K562 (cell line): ENCODE data around the gene KRTAP4-6. TPM values are rescaled to one million over a fixed set of nuclear protein-coding genes. Genes with fewer than 3 reads are reported as not detected.

Source experiments
- ATAC-seq: fragments of 200-7000 bp; cut with Tn5 transposase; 3 replicates; pipeline ENCODE4 v1.9.1; 2020; ENCODE audit warnings: moderate library complexity
- BruUV-seq: library from RNA; stranded (reverse); fragments of 400-500 nt; replicated peaks from 2 replicates; lab custom pipeline; 2021; lab: Mats Ljungman, UMichigan
- CTCF ChIA-PET: fragments of 300-600 bp; formaldehyde crosslinking; extraction: SDS; loops from one replicate; lab custom pipeline; 2021; ENCODE audit warnings: low intra/inter-chr PET ratio; lab: Yijun Ruan, JAX
- POLR2A ChIA-PET: fragments of 300-600, 350-650 bp; sonication (Branson Sonifier 250); formaldehyde crosslinking; extraction: SDS; loops from one replicate; lab custom pipeline; 2021; ENCODE audit warnings: antibody characterized with exemption, inconsistent platforms; lab: Yijun Ruan, JAX
- DNase-seq, 4 experiments: peaks; one replicate each; pipeline versions ENCODE4 v3.0.0 to v3.0.0-alpha.2; 2011 to 2018; ENCODE audit warnings: low spot score in 3 of 4, mixed read lengths in 3 of 4; ENCODE audit errors: extremely low read depth in 1 of 4
- FAIRE-seq: peaks from 2 replicates; lab custom pipeline; 2011; peaks lifted over from hg19 to GRCh38; lab: Jason Lieb, UNC
- H2AFZ ChIP-seq: 2 replicates; pipeline ENCODE4 v1.6.0; 2011; ENCODE audit warnings: low read depth, low read length, control low read depth, inconsistent platforms
- H3K27ac ChIP-seq: fragments of 200-600 bp; 3 replicates; pipeline ENCODE4 v1.8.0; 2011; ENCODE audit warnings: low read depth, mild to moderate bottlenecking, control low read depth, inconsistent platforms, low read length, moderate library complexity, mixed read lengths; ENCODE audit errors: extremely low read depth
- H3K27me3 ChIP-seq, 2 experiments: fragments of 300-600 bp in 1 of 2; 2 replicates in 1 of 2; 3 replicates in 1 of 2; pipeline versions ENCODE4 v1.6.0 to v1.8.0; 2011; ENCODE audit warnings: inconsistent platforms in 2 of 2, low read length in 2 of 2, mild to moderate bottlenecking in 1 of 2, mixed read lengths in 1 of 2, moderate library complexity in 1 of 2; ENCODE audit not compliant: control insufficient read depth in 2 of 2, insufficient read depth in 2 of 2
- H3K36me3 ChIP-seq: fragments of 300-600 bp; 3 replicates; pipeline ENCODE4 v1.8.0; 2011; ENCODE audit warnings: mild to moderate bottlenecking, low read length, inconsistent platforms; ENCODE audit not compliant: control insufficient read depth, insufficient read depth
- H3K4me1 ChIP-seq, 2 experiments: fragments of 200-600 bp in 1 of 2; replicated peaks in 1 of 2; 2 replicates in 1 of 2; 3 replicates in 1 of 2; pipeline versions ENCODE4 v1.5.1 to v1.8.0; 2011; ENCODE audit warnings: inconsistent platforms in 2 of 2, low read length in 2 of 2, mild to moderate bottlenecking in 1 of 2, mixed read lengths in 1 of 2, moderate library complexity in 1 of 2; ENCODE audit not compliant: control insufficient read depth in 2 of 2, insufficient read depth in 2 of 2
- H3K4me2 ChIP-seq: 2 replicates; pipeline ENCODE4 v1.6.1; 2011; ENCODE audit warnings: low read length, control low read depth, inconsistent platforms, mixed read lengths; ENCODE audit not compliant: insufficient read depth
- H3K4me3 ChIP-seq: fragments of 200-600 bp; sonication (generic), shearing (Covaris generic); 2 replicates; pipeline ENCODE4 v1.5.1; 2016; ENCODE audit warnings: control low read depth, inconsistent platforms
- H3K79me2 ChIP-seq: fragments of 200-600 bp; 3 replicates; pipeline ENCODE4 v1.8.0; 2011; ENCODE audit warnings: low read length, inconsistent platforms; ENCODE audit not compliant: control insufficient read depth, insufficient read depth
- H3K9ac ChIP-seq, 2 experiments: 2 replicates each; pipeline versions ENCODE4 v1.6.0 to v1.6.1; 2011; ENCODE audit warnings: low read depth in 2 of 2, low read length in 2 of 2, control low read depth in 1 of 2, inconsistent platforms in 1 of 2, mild to moderate bottlenecking in 1 of 2, mixed read lengths in 1 of 2; ENCODE audit not compliant: insufficient read depth in 1 of 2
- H3K9me1 ChIP-seq: one replicate; pipeline ENCODE4 v1.6.0; 2011; ENCODE audit warnings: inconsistent platforms, mild to moderate bottlenecking, low read length, moderate library complexity; ENCODE audit not compliant: control insufficient read depth, insufficient read depth
- H3K9me3 ChIP-seq: replicated peaks from 2 replicates; pipeline ENCODE4 v1.5.1; 2011; ENCODE audit warnings: low read depth, low read length, inconsistent platforms; ENCODE audit not compliant: control insufficient read depth, insufficient read depth
- H4K20me1 ChIP-seq: replicated peaks from 2 replicates; pipeline ENCODE4 v1.6.1; 2011; ENCODE audit warnings: low read length, inconsistent platforms, mixed read lengths; ENCODE audit not compliant: control insufficient read depth, insufficient read depth
- CCNT2 ChIP-seq: IDR thresholded peaks from 2 replicates; pipeline ENCODE4 v1.6.1; 2011; ENCODE audit warnings: borderline replicate concordance, low read depth, mild to moderate bottlenecking, moderate library complexity, mixed read lengths, low read length; ENCODE audit not compliant: insufficient read length; ENCODE audit errors: extremely low read depth
- MBD2 ChIP-seq: sonication (generic); IDR thresholded peaks from 2 replicates; pipeline ENCODE4 v1.6.1; 2016; ENCODE audit warnings: low read depth, borderline replicate concordance
- MCM5 ChIP-seq: fragments of 450-650 bp; IDR thresholded peaks from 2 replicates; pipeline ENCODE4 v1.6.1; 2016; ENCODE audit warnings: low read depth
- NFE2 ChIP-seq: IDR thresholded peaks from 2 replicates; pipeline ENCODE4 v1.6.1; 2014; ENCODE audit warnings: antibody characterized with exemption, low read depth
- RBM15 ChIP-seq: fragments of 200-400 bp; formaldehyde crosslinking; IDR thresholded peaks from 2 replicates; pipeline ENCODE4 v1.6.1; 2018; ENCODE audit warnings: mild to moderate bottlenecking, low read length, moderate library complexity; ENCODE audit not compliant: insufficient read depth
- SMARCA4 ChIP-seq: fragments of 450-650 bp; IDR thresholded peaks from 2 replicates; pipeline ENCODE4 v1.6.1; 2016
- TBL1XR1 ChIP-seq, 2 experiments: IDR thresholded peaks; 2 replicates each; pipeline ENCODE4 v1.6.1; 2012; ENCODE audit warnings: improper control_type of control experiment in 2 of 2, low read length in 2 of 2, mild to moderate bottlenecking in 1 of 2
- XRCC3 ChIP-seq: fragments of 450-650 bp; IDR thresholded peaks from 2 replicates; pipeline ENCODE4 v1.6.1; 2017; ENCODE audit warnings: mild to moderate bottlenecking, moderate library complexity
- ZBTB1 ChIP-seq: sonication (generic); formaldehyde crosslinking; IDR thresholded peaks from 2 replicates; pipeline ENCODE4 v1.8.1; 2023; ENCODE audit warnings: missing genetic modification reagents, low read depth, mild to moderate bottlenecking, borderline replicate concordance
- ZMIZ1 ChIP-seq, 2 experiments: fragments of 150-350 bp in 1 of 2; IDR thresholded peaks; 2 replicates each; pipeline ENCODE4 v1.6.1; 2012 to 2016; ENCODE audit warnings: low read depth in 2 of 2, low read length in 2 of 2, mild to moderate bottlenecking in 1 of 2, moderate library complexity in 1 of 2
- WGBS: fragments of 100-300 bp; shearing (Covaris generic); methylation state at CpG from one replicate; pipeline ENCODE4 v1.1.6; 2016; ENCODE audit warnings: low coverage, mixed read lengths; ENCODE audit not compliant: insufficient coverage; ENCODE audit errors: missing lambda C conversion rate; 5-methylcytosine and 5-hydroxymethylcytosine counted together
- in situ Hi-C: fragments of 300-500 bp; cut with MboI; formaldehyde crosslinking; loops from 4 replicates; pipeline ENCODE4 v1.15.0; 2018; ENCODE audit warnings: inconsistent platforms, mixed read lengths
- intact Hi-C: fragments of 100-400 bp; cut with micrococcal nuclease; formaldehyde crosslinking; loops from 2 replicates; pipeline ENCODE4 v1.14.2; 2022
- polyA plus RNA-seq, 8 experiments: library from polyadenylated mRNA; depleted of rRNA in 4 of 8; stranded (reverse) in 5 of 8; unstranded in 3 of 8; fragments of >200 nt; fragmentation: Nextera tagmentation in 2 of 8; fragmentation: Illumina TruSeq in 1 of 8; extraction: Ambion mirVana in 2 of 8; extraction: Trizol in 1 of 8; gene quantifications; 2 replicates each; pipeline versions ENCODE4 v1.2.1 to v1.2.3, GENCODE V29; 2011 to 2014; ENCODE audit warnings: inconsistent platforms in 1 of 8, missing spikeins in 1 of 8
- total RNA-seq, 7 experiments: library from RNA; depleted of rRNA in 6 of 7; stranded (reverse); fragments of >200 nt in 6 of 7; fragmentation: Illumina TruSeq in 2 of 7; extraction: Trizol in 2 of 7; gene quantifications; 2 replicates each; pipeline versions ENCODE4 v1.2.1 to v1.2.3, GENCODE V29; 2011 to 2021; ENCODE audit warnings: low replicate concordance in 1 of 7
- TF ChIP-seq, protein P1 (sequence below), 2 experiments: fragments of 450-650 bp; IDR thresholded peaks; 2 replicates each; pipeline ENCODE4 v1.6.1; 2016; ENCODE audit warnings: mild to moderate bottlenecking in 2 of 2, borderline replicate concordance in 1 of 2, low read depth in 1 of 2, moderate library complexity in 1 of 2

KRTAP4-6 gene
- total and polyA plus RNA-seq, 9 of the 15 experiments (the other 6 are each of a cell fraction or from before 2014, with no cell fraction given): not detected

GRCh38 chr17:41116297-41116696 lies 24.0 kb downstream of the KRTAP4-6 start:
- H3K36me3 ChIP-seq: no peaks in the 10 kb centered on the region
- no peak overlapping the region for H3K27ac ChIP-seq
- no peak overlapping the region for H3K4me3 ChIP-seq
- POLR2A ChIA-PET: interaction anchor here (0.6 kb wide), 1 partner anchor 11 kb away, joined by 3 read pairs; no protein-coding TSS in a partner anchor
- H3K4me1 ChIP-seq: no peaks in the 10 kb centered on the region
- 0% methylated on average over 5 of the region's 5 CpGs for WGBS
- FAIRE-seq: no peak
- no peak overlapping the region for H3K4me2 ChIP-seq
- H3K9ac ChIP-seq: no peak overlapping the region
- no peak for DNase-seq
- no peaks in the 10 kb centered on the region for H3K9me1 ChIP-seq
- BruUV-seq: no TSS peak
- H2AFZ ChIP-seq: no peak overlapping the region
- intact Hi-C loops: no loop called here
- no peak for ATAC-seq
- no peaks in the 10 kb centered on the region for H3K27me3 ChIP-seq
- no peaks in the 10 kb centered on the region for H3K79me2 ChIP-seq
- no peaks in the 10 kb centered on the region for H4K20me1 ChIP-seq
- in situ Hi-C loops: no loop called here
- no peaks in the 10 kb centered on the region for H3K9me3 ChIP-seq
- CTCF ChIA-PET: no interaction called here
- TF ChIP-seq TBL1XR1 (IDR thresholded peaks at IDR 0.05; ENCODE audit: low read length in 2 of 2) (no peak), MBD2 (no peak), RBM15 (no peak), SMARCA4 (no peak), XRCC3 (no peak), CCNT2 (no peak), NFE2 (no peak), ZBTB1 (CRISPR knock-in tag) (no peak), ZMIZ1 (IDR thresholded peaks at IDR 0.05; ENCODE audit: low read depth in 2 of 2, low read length in 2 of 2) (no peak), MCM5 (no peak)
- TF ChIP-seq, protein P1, sequence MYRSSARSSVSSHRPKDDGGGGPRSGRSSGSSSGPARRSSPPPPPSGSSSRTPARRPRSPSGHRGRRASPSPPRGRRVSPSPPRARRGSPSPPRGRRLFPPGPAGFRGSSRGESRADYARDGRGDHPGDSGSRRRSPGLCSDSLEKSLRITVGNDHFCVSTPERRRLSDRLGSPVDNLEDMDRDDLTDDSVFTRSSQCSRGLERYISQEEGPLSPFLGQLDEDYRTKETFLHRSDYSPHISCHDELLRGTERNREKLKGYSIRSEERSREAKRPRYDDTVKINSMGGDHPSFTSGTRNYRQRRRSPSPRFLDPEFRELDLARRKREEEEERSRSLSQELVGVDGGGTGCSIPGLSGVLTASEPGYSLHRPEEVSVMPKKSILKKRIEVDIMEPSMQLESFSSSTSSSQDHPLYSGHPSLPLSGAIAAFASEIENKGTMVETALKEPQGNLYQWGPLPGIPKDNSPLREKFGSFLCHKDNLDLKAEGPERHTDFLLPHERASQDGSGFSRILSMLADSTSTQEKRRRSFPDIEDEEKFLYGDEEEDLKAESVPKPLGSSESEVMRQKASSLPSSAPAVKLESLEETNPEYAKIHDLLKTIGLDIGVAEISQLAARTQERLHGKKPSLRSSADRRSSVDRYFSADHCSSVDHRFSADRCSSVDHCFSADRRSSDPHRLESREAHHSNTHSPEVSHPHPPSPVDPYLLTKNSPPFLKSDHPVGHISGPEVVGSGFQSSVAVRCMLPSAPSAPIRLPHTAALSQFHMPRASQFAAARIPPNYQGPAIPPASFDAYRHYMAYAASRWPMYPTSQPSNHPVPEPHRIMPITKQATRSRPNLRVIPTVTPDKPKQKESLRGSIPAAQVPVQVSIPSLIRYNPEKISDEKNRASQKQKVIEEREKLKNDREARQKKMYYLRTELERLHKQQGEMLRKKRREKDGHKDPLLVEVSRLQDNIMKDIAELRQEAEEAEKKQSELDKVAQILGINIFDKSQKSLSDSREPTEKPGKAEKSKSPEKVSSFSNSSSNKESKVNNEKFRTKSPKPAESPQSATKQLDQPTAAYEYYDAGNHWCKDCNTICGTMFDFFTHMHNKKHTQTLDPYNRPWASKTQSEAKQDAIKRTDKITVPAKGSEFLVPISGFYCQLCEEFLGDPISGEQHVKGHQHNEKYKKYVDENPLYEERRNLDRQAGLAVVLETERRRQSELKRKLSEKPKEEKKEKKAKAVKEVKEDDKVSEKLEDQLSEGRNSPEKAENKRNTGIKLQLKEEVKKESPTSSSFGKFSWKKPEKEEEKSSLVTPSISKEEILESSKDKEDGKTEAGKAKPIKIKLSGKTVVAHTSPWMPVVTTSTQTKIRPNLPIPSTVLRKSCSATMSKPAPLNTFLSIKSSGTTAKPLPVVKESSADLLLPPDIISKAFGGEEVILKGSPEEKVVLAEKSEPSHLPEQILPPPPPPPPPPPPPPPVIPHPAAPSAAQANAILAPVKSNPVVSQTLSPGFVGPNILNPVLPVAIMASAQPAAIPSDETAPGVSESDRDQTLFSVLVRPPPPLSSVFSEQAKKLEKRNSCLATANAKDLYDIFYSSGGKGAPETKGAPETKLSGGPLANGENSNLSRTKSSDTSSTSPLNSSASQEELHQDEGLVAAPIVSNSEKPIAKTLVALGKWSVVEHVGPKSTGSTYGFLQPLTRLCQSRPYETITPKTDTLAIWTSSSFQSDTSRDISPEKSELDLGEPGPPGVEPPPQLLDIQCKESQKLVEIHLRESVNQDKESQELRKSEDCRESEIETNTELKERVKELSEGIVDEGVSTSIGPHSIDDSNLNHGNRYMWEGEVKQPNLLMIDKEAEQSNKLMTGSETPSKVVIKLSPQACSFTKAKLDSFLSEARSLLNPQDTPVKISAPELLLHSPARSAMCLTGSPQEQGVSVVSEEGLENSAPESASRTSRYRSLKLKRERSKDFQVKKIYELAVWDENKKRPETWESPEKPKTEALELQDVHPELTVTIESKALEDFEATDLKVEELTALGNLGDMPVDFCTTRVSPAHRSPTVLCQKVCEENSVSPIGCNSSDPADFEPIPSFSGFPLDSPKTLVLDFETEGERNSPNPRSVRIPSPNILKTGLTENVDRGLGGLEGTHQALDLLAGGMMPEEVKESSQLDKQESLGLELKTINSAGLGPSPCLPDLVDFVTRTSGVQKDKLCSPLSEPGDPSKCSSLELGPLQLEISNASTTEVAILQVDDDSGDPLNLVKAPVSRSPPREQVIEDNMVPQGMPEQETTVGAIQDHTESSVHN (IDR thresholded peaks at IDR 0.05; ENCODE audit: borderline replicate concordance in 1 of 2, low read depth in 1 of 2): no peak
